GM20000 (cell line): Measurements from ENCODE around the gene EAF1.
"Not testable (repeated sequence)": the region's sequence is repeated elsewhere in the genome, so short reads cannot be mapped to it uniquely, and the experiment has no call there.

ENCODE experiments used
- DNase-seq: peaks from one replicate; pipeline ENCODE4 v3.0.0; 2012; ENCODE audit warnings: low spot score
- CTCF ChIP-seq: IDR thresholded peaks from 2 replicates; pipeline ENCODE4 v1.5.1; 2012; ENCODE audit warnings: mild to moderate bottlenecking, control low read depth; ENCODE audit errors: extremely low read depth, missing control alignments

The EAF1 gene

GRCh38 chr3:15385901-15386653, 41.3 kb upstream of the EAF1 start:
- TF ChIP-seq CTCF, result no peak
- no peak for DNase-seq

DNA sequence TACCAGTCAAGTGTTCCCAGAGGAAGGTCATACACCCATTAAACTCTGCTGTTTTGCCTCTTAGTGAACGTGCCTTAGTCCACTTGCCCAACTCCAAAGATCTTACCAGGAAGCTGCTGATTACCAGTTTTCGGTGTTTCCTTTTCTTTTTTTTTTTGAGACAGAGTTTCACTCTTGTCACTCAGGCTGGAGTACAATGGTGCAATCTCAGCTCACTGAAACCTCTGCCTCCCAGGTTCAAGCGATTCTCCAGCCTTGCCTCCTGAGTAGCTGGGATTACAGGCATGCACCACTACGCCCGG, 40.8 kb upstream of the EAF1 start:
- DNase-seq, result not testable (repeated sequence)

DNA sequence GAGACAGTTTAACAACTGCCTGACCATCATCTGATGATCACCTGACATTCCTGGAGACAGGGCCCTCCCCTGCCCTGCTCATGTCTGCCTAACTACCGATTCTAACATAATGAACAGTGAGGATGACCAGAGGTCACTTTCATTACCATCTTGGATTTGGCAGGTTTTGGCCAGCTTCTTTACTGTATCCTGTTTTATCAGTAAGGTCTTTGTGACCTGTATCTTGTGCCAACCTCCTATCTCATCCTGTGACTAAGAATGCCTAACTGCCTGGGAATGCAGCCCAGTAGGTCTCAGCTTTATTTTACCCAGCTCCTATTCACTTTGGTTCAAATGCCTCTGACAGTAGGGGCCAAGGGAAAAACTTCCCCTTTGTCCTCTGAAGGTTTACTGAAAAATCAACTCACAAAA, 40.2 kb upstream of the EAF1 start:
- DNase-seq, result no peak

DNA sequence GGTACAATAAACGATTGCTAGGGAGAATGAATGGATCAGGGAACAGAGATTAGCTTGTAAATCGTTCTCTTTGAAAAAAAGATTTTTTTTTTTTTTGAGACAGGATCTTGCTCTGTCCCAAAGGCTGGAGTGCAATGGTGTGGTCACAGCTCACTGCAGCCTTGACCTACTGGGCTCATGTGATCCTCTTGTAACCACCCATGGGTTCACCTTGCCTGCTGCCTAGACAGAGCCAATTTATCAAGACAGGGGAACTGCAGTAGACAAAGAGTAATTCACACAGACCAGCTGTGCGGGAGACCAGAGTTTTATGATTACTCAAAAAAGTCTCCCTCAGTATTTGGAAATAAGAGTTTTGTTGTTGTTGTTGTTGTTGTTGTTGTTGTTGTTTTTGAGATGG, 39.7 kb upstream of the EAF1 start:
- DNase-seq, result no peak
- TF ChIP-seq CTCF, result no peak

More for the DNA sequence above, 40.2 kb upstream of the EAF1 start:
- TF ChIP-seq CTCF, result no peak

DNA sequence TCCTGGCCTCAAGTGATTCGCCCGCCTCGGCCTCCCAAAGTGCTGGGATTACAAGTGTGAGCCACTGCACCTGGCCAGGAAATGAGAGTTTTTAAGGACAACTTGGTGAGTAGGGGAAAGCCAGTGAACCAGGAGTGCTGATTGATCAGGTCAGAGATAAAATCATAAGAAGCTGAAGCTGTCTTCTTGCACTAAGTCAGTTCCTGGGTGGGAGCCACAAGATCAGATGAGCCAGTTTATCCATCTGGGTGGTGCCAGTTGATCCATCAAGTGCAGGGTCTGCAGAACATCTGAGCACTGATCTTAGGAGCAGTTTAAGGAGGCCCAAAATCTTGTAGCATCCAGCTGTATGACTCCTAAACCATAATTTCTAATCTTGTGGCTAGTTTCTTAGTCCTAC, 39.1 kb upstream of the EAF1 start:
- not testable (repeated sequence) for DNase-seq

DNA sequence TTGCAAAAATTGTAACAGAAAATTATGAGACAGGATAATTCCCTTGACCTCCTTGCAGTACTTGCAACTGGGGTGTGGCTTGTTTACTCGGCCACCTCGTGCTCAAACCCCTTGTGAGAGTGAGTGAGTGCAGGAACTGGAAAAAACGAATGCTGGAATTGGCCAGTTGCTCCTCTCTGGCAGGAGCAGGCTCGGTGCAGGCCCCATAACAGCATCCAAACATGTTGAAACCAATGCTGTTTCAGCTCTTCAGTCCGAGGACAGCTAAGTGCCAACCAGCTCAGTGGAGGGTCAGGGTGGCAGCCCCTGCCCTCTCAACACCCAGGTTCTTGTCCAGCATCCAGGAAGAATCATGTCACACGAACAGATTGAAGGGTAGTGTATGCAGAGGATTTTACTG, 36.9 kb upstream of the EAF1 start:
- no peak for TF ChIP-seq CTCF
- DNase-seq, result no peak

DNA sequence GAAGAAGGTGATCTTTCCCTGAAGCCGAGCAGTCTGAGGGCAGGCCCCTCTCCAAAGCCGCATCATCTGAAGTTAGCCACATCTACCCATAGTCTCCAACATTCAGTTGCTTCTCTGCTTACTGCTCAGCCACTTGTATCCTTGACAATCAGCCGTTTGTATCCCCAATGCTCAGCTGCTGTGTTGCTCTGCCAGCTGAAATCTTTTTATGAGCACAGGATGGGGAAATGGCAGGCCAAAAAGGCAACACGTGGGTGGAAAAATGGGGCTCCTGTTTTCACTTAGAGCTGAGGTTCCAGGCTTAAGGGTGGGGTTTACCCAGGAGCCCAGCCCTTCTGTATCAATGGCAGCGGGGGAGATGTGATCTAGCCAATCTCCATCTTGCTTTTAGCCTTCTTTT, 36.4 kb upstream of the EAF1 start:
- no peak for TF ChIP-seq CTCF

DNA sequence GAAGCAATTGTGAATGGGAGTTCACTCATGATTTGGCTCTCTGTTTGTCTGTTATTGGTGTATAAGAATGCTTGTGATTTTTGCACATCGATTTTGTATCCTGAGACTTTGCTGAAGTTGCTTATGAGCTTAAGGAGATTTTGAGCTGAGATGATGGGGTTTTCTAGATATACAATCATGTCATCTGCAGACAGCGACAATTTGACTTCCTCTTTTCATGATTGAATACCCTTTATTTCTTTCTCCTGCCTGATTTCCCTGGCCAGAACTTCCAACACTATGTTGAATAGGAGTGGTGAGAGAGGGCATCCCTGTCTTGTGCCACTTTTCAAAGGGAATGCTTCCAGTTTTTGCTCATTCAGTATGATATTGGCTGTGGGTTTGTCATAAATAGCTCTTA, 34.1 kb upstream of the EAF1 start:
- not testable (repeated sequence) for DNase-seq

More for the DNA sequence above, 36.4 kb upstream of the EAF1 start:
- no peak for DNase-seq

- DNase-seq, result not testable (repeated sequence)
Observed at GRCh38 chr3:15398731-15399133, 28.7 kb upstream of the EAF1 start.

DNA sequence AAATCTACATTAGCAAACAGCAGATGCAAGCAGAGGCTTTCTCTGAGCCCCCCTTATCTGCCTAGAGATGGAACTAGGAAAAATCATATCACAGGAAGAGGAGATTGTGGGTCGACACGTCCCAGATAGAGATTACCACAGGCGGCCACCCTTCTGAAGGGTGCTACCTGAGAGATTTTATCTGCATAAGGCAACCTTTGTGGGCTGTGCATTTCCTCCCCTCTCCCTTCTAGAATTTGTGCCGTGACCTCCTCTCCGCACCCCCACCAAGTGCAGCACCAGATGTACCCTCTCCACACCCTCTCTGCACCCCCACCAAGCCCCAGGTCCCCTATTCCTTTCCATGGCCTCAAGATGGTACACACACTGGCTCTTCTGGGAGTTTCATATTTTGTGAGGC, 27.4 kb upstream of the EAF1 start:
- no peak for TF ChIP-seq CTCF
- no peak for DNase-seq
